Calu3 (cell line): ENCODE results near the gene ZBED5. TPM values are rescaled to one million over a fixed set of nuclear protein-coding genes. Genes with fewer than 3 reads are reported as not detected.

Source experiments
- BruUV-seq: library from RNA; stranded (reverse); fragments of 400-500 nt; replicated peaks from 2 replicates; lab custom pipeline; 2021; lab: Mats Ljungman, UMichigan
- CTCF ChIA-PET: fragments of 300-600 bp; sonication (Branson Sonifier 250); formaldehyde crosslinking; loops from one replicate; lab custom pipeline; 2022; ENCODE audit warnings: antibody characterized with exemption; lab: Charles Lee
- DNase-seq: peaks from one replicate; pipeline ENCODE4 v3.0.0; 2022
- H3K27ac Mint-ChIP-seq: one replicate; pipeline ENCODE4 v1.8.0; 2022; ENCODE audit warnings: mixed read lengths; ENCODE audit not compliant: unreplicated experiment
- H3K27me3 Mint-ChIP-seq: one replicate; pipeline ENCODE4 v1.8.0; 2022; ENCODE audit warnings: mixed read lengths; ENCODE audit not compliant: unreplicated experiment
- H3K36me3 Mint-ChIP-seq: one replicate; pipeline ENCODE4 v1.8.0; 2022; ENCODE audit warnings: mild to moderate bottlenecking, moderate library complexity, mixed read lengths; ENCODE audit not compliant: insufficient read depth, unreplicated experiment
- H3K4me1 Mint-ChIP-seq: one replicate; pipeline ENCODE4 v1.8.0; 2022; ENCODE audit warnings: mild to moderate bottlenecking, low read depth, mixed read lengths; ENCODE audit not compliant: unreplicated experiment
- H3K4me3 Mint-ChIP-seq: one replicate; pipeline ENCODE4 v1.8.0; 2022; ENCODE audit warnings: mild to moderate bottlenecking, low read depth, moderate library complexity, mixed read lengths; ENCODE audit not compliant: unreplicated experiment
- H3K9me3 Mint-ChIP-seq: one replicate; pipeline ENCODE4 v1.8.0; 2022; ENCODE audit warnings: low read depth, mixed read lengths; ENCODE audit not compliant: unreplicated experiment
- CTCF ChIP-seq: fragments of 200-600 bp; IDR thresholded peaks from one replicate; pipeline ENCODE4 v1.8.0; 2022; ENCODE audit warnings: antibody characterized with exemption; ENCODE audit not compliant: unreplicated experiment
- intact Hi-C: fragments of 100-400 bp; cut with micrococcal nuclease; formaldehyde crosslinking; loops from one replicate; pipeline ENCODE4 v1.10.0; 2022; ENCODE audit not compliant: unreplicated experiment
- total RNA-seq: library from RNA; stranded (reverse); gene quantifications from 2 replicates; pipeline ENCODE4 v1.2.3, GENCODE V29; 2022

ZBED5 gene
- total RNA-seq, 1 experiment from 2014 or later: 51.4 TPM

GRCh38 chr11:10898003-10898762 lies 40.3 kb upstream of the ZBED5 start:
- Mint-ChIP-seq H3K36me3 (peaks cover 14% of the 10 kb centered on the region), H3K4me1 (peaks cover 77% of the 10 kb centered on the region), H3K9me3 (no peaks in the 10 kb centered on the region), H3K27ac (peak overlapping the region; percentile 94), H3K27me3 (no peaks in the 10 kb centered on the region), H3K4me3 (no peak overlapping the region)
- BruUV-seq: no TSS peak
- intact Hi-C loops: loop anchor here (2.0 kb wide), 1 partner anchor 13 kb away; no protein-coding TSS in a partner anchor
- DNase-seq: no peak
- no peak for TF ChIP-seq CTCF
- CTCF ChIA-PET: no interaction called here

GRCh38 chr11:10897150-10897549 lies 39.3 kb upstream of the ZBED5 start:
- Mint-ChIP-seq H3K27me3 (no peaks in the 10 kb centered on the region), H3K36me3 (peaks cover 14% of the 10 kb centered on the region), H3K9me3 (no peaks in the 10 kb centered on the region), H3K4me3 (no peak overlapping the region), H3K27ac (no peak overlapping the region), H3K4me1 (peaks cover 76% of the 10 kb centered on the region)
- TF ChIP-seq CTCF: no peak
- DNase-seq: no peak
- no TSS peak for BruUV-seq
- intact Hi-C loops: no loop called here
- CTCF ChIA-PET: no interaction called here

GRCh38 chr11:10896493-10896892 lies 38.6 kb upstream of the ZBED5 start:
- Mint-ChIP-seq H3K36me3 (peaks cover 14% of the 10 kb centered on the region), H3K4me3 (no peak overlapping the region), H3K4me1 (peaks cover 74% of the 10 kb centered on the region), H3K27me3 (no peaks in the 10 kb centered on the region), H3K9me3 (no peaks in the 10 kb centered on the region), H3K27ac (peak overlapping the region; percentile 2)
- TF ChIP-seq CTCF: no peak
- CTCF ChIA-PET: no interaction called here
- no peak for DNase-seq
- intact Hi-C loops: no loop called here
- no TSS peak for BruUV-seq

- H3K27me3 Mint-ChIP-seq: no peaks in the 10 kb centered on the region
- no peak for TF ChIP-seq CTCF
- CTCF ChIA-PET: interaction anchor here (0.7 kb wide), 1 partner anchor 128 kb away, joined by 5 read pairs; no protein-coding TSS in a partner anchor
- H3K9me3 Mint-ChIP-seq: peaks cover 3% of the 10 kb centered on the region
- H3K4me3 Mint-ChIP-seq: no peak overlapping the region
- BruUV-seq: no TSS peak
- H3K27ac Mint-ChIP-seq: no peak overlapping the region
- DNase-seq: no peak
- H3K36me3 Mint-ChIP-seq: peaks cover 14% of the 10 kb centered on the region
- intact Hi-C loops: no loop called here
- H3K4me1 Mint-ChIP-seq: peaks cover 68% of the 10 kb centered on the region
Observed at GRCh38 chr11:10895285-10895684, 37.4 kb upstream of the ZBED5 start.
